NCI-H2227 (cell line): Measurements from ENCODE around the gene AMMECR1L.
"Not testable (repeated sequence)": the region's sequence is repeated elsewhere in the genome, so short reads cannot be mapped to it uniquely, and the experiment has no call there.

Experiments used
- DNase-seq: peaks from one replicate; lab custom pipeline; 2025; ENCODE audit not compliant: unreplicated experiment; lab: John Stamatoyannopoulos, UW

Gene AMMECR1L

DNA sequence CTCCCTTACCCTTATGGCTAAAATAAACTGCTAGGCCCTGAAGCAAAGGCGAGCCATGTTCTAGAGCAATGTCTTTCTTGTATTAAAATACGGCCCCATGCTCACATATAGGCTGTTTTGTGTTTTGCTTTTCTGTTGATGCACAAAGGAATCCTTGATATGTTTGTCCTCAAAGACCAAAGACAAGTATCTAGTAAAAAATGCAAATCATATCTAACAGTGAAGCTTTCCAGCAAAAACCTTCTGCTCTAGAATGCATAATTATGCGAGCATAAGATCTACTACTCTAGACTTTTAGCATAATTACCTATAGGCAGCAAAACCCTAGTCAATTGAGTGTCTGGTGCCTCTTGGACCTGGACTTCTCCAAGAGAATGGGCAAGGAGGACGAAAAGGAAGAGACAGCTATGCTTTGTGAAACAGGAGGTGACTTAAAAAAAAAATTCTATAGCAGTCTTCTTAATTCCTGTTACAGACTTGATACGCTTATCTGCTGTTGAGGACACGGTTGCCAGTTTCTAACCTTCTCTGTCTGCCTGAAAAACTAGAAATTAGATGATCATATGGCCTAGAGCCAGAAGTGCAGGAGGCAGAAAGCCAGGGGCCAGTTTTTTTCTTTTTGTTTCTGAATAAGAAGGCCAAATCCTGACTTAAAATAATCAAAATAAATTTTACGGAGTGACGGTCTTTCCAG is 1.5 kb upstream of the AMMECR1L start:
- no peak for DNase-seq

GRCh38 chr2:127886593-127886935 is 808 bp upstream of the AMMECR1L start:
- DNase-seq: not testable (repeated sequence)

GRCh38 chr2:127884861-127885740 is 655 bp downstream of the AMMECR1L start:
- DNase-seq: peak; percentile 54

DNA sequence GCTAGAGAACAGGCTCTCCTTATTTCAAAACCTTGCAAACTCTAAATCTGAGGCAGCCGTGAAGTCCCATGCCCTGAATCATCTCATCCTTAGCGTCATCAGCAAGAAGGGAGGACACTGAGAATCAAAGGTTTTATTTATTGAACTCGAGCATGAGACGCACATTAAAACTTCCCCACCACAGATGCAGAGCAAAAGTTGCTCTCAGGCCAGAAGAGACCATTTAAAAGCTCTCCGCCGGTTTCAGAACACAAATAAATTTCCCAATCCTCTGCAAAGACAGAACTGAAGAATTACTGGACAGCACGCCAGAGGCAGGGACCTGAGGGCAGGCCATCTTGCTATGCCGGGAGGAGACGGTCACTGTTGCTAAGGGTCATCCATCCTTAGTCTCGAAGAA is 1.3 kb downstream of the AMMECR1L start:
- peak; percentile 23 for DNase-seq

DNA sequence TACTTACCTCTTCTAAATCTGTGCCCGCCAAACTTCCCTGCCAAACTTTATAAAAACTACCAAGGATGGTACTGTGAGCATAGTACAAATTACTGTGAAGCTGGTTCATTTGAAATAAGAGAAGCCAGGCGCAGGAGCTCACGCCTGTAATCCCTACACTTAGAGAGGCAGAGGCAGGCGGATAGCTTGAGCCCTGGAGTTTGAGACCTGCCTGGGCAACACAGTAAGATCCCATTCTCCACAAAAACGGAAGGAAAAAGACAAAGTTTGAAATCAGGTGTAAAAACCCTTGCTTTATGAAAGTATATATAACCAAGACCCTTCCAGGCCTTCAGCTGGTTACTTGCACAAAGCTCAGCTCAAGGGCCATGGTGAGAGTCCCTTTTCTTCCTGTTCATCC is 5.9 kb downstream of the AMMECR1L start:
- DNase-seq: no peak

GRCh38 chr2:127877626-127878025 is 8.1 kb downstream of the AMMECR1L start:
- no peak for DNase-seq

DNA sequence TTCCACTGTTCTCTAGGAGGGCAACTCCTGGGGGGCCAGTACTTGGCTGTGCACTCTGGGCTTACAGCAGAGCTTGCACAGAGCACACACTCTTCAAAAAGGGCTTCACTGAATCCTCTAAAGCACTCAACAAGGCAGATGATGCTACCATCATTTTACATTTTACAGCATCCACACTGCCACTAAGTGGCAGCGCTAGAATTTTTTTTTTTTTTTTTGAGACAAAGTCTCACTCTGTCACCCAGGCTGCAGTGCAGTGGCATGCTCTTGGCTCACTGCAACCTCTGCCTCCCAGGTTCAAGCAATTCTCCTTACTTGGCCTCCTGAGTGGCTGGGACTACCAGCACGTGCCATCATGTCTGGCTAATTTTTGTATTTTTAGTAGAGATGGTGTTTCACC is 8.6 kb downstream of the AMMECR1L start:
- DNase-seq: no peak

DNA sequence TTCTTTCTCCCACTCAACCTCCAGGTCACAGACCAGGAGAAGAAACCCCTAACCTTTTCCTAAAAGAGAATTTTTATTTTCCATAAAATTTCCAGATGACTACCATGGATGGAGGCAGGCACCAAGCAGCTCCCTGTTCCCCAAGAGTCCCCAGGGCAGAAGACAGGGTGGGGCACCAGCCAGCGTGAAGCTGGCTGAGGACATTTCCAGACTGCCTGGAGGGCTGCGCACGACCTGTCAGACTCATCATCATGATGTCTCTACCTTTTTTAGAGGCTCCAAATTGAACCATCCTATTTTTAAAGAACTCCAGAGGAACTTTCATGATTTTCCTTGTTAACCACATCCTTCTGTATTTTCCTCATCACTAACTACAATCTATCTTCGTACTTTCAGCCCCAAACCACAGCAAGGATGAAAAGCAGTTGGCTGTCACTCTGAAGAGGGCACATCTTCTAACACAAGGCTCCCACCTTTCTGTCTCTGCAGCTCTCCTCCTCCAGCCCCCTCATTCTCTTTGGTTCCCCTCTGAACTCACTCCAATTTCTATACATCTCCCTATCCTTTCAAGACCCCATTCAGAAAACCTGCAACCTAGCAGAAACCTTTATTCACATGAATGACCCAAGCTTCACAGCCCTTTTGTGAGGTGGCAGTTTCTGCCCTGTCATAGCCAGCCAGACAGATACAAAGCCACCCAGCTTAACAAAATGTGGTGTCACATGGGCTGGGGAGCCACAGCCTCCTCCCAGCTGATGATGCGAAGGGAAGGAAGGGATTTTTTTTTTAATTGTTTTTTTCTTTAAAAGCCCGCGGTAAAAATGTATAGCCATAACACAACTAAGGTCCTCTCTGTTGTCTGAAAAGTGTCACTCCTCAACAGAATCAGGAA is 11.1 kb downstream of the AMMECR1L start:
- DNase-seq: no peak

- no peak for DNase-seq
These were observed 12.0 kb downstream of the AMMECR1L start for GRCh38 chr2:127873707-127874303.

DNA sequence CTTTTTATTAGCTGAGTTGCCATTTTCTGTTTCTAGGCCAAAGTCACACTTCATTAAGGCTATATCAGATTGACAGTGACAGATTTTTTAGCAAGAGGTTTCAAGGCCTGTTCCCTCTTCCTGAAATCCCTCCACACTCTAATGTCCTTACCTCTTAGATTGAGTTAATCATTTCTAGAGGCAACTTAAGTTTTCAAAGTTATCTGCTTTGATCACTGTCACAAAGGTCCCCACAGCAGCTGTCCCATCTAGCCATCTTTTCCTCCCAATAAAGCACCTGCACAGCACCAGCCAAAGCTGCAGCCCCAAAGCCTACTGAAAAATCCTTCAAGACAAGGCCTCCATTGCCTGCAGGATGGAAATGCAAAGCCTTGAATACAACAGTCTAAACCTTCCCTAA is 13.4 kb downstream of the AMMECR1L start:
- DNase-seq: no peak

DNA sequence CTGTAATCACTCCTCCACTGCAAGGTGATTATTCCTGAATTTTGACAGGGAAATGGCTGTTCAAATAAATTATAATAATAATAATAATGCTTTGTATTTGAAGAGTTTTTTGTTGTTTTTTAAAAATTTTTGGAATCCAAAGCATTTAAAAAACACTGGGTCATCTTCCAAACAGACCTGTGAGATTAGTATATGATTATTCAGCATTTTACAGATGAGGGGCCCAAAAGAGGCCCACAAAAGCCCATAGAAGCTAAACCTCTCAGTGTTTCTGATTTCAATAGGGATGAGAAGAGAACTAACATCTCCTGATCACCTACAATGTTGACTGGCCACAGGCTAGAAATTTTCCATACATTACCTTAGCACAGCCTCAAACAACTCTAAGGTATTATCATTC is 19.8 kb downstream of the AMMECR1L start:
- no peak for DNase-seq

GRCh38 chr2:127864877-127865276 is 20.9 kb downstream of the AMMECR1L start:
- DNase-seq: peak; percentile 69

- no peak for DNase-seq
These were observed 23.5 kb downstream of the AMMECR1L start for GRCh38 chr2:127862228-127862627.

- DNase-seq: peak; percentile 37
These were observed 25.6 kb downstream of the AMMECR1L start for GRCh38 chr2:127860130-127860529.

DNA sequence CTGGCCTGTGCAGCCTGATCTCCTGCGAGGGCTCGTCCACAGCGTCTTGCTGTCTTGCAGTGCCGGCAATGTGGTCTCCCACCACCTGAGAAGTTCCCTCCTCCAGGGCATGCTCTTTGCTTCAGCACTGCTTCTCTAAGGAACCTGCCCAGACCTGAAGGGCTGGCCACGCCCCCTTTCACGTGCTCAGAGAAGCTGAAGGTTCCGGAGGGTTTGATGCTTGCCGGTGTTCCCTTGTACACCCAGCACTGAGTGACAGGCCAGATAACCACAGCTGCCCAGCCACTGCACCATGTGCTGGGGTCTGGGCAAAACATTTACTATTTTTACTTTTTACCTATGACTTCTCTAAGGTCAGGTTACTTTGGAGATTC is 26.1 kb downstream of the AMMECR1L start:
- peak; percentile 82 for DNase-seq

- DNase-seq: peak; percentile 64
These were observed 28.4 kb downstream of the AMMECR1L start for GRCh38 chr2:127857265-127857808.

DNA sequence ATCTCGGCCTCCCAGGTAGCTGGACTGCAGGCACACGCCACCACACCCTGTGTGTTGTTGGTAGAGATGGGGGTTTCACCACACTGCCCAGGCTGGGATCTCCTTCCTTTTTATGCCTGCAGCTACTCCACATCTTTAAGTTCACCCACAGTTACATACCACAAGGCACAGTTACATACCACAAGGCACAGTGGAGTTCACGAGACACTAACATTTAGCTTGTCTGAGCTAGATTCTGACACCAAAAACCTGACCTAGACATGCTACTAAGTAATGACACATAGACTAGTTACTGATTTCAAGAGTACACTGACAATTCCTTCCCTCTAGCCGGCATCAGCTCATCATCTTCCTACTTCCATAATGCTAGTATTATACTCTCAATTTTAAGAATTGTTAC is 32.1 kb downstream of the AMMECR1L start:
- no peak for DNase-seq

DNA sequence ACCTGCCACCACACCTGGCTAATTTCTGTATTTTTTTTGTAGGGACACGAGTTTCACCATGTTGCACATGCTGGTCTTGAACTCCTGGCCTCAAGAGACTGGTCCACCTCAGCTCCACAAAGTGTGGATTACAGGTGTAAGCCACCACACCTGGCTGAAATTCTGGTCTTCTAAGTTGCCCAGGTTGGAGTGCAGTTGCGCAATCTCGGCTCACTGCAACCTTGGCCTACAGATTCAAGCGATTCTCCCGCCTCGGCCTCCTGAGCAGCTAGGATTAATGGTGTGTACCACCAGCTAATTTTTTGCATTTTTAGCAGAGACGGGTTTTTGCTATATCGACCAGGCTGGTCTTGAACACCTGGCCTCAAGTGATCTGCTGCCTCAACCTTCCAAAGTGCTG is 33.4 kb downstream of the AMMECR1L start:
- DNase-seq: no peak

DNA sequence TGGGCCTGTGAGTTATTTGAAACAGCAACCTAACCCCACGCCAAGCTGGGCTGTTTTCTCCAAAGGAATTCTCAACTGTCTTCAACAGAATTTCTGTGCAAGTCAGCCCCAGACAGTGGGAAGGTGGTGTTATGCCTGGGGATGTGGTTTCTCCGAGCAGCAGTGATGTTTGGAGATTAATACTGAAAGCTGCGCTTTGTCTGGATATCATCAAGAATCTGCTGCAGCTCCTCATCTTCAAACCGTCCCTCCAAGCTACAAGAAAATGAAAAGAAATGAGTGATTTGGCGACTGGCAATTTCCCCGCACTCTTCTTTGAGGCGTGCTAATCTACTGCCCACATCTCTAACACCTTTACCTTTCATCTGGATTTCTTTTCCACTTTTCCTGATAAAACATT is 37.8 kb downstream of the AMMECR1L start:
- DNase-seq: no peak

DNA sequence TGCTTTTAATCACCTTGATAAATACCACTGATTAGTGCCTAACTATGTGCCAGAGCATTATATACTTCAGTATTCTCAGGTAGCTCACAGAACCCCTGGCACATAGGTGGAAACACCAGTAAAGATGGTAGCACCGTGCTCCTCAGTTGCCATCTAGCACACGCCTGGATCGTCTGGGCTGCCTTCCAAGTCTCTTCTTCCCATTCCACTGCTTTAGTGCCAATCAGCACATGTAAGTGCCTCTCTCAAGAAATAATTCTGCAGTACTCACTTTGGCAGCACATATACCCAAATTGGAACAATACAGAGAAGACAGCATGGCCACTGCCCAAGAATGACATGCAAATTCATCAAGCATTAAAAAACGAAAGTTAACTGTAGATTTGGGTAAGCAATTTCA is 40.8 kb downstream of the AMMECR1L start:
- DNase-seq: no peak

DNA sequence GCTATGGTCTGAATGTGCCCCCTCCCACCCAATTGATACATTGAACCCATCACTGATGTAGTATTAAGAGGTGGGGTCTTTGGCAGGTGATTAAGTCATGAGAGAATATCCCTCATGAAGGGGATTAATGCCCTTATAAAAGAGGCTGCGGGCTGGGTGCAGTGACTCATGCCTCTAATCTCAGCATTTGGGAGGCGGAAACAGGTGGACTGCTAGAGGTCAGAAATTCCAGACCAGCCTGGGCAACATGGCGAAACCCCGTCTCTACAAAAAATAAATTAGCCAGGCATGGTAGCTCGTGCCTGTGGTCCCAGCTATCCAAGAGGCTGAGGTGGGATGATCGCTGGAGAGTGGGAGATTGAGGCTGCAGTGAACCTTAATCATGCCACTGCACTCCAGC is 42.1 kb downstream of the AMMECR1L start:
- DNase-seq: no peak
